Epithelial cell of prostate (primary cell): ENCODE data around the gene CAPN12.
A peak's percentile ranks its signal among the peaks of the same experiment; 100 is the strongest.
"Not testable (repeated sequence)": the region's sequence is repeated elsewhere in the genome, so short reads cannot be mapped to it uniquely, and the experiment has no call there.

ENCODE experiments used
- DNase-seq: peaks from one replicate; pipeline ENCODE4 v3.0.0-alpha.2; 2011; ENCODE audit warnings: low read depth, low spot score
- H3K27ac ChIP-seq: fragments of 450-650 bp; 2 replicates; pipeline ENCODE4 v1.5.1; 2017; ENCODE audit warnings: mild to moderate bottlenecking

The CAPN12 gene

GRCh38 chr19:38744298-38744681 is at the start of gene CAPN12:
CAPN12 (minus strand) TSS chr19:38744474; CDS start chr19:38744165, 309 bp downstream.
- DNase-seq: no peak
- H3K27ac ChIP-seq: no peak within 1 kb of the TSS

DNA sequence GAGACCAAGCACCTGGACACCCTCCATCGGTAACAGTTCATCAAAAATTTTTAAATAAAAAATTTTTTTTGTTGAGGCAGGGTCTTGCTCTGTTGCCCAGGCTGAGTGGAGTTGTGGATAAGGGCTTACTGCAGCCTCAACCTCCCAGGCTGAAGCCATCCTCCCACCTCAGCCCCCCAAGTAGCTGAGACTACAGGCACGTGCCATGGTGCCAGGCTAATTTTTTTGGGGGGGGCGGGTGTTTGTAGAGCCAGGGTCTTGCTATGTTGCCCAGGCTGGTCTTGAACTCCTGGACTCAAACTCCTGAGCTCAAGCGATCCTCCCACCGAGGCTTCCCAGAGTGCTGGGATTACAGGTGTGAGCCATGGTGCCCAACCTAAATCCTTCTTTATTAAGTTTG is 49.4 kb upstream of the CAPN12 start:
- H3K27ac ChIP-seq: peak overlapping the region; percentile 97
- no peak for DNase-seq

GRCh38 chr19:38793177-38793576 is 48.9 kb upstream of the CAPN12 start:
- peak overlapping the region; percentile 97 for H3K27ac ChIP-seq
- peak; percentile 51 for DNase-seq

DNA sequence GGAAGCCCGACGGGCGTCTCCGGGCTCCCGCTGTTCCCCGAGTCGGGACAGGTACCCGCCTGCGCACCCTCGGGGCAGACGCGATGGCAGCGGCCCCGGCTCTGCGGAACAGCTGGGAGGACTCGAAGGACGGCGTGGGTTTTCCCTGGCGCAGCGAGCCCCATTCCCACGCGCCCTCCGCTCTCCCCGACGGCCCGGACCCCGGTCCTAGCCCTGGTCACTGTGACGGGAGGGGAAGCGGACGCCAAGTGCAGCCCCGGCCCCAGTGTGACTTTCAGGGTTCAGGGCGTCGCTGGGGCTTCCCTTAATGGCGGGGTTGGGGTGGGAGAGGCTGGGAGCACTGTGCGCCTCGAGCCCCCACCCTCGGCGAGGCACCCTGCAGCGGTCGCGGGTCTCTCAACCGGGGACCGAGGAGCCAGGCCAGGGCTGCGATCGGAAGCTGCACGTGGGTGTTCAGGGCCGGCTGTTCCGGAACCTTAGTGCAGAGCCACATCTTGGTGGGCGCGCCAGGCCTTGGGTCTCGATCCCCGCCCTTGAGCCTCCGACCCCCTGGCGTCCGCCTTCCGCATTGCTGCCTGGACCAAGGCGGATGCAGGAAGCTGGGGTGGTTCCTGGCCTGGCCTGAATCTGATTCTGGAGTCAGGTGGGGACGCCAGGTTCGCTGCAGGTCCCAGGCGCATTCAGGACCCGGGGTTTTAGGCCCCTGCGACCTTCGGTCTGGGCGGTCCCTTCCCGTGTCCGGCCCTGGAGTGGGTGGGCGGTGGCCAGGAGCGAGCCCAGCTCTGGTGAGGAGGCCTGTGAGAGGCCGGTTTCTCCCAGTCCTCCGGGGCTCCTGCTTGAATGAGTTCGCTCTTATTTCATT is 48.2 kb upstream of the CAPN12 start:
- DNase-seq: no peak
- peak overlapping the region; percentile 97 for H3K27ac ChIP-seq

GRCh38 chr19:38791451-38792064 is 47.3 kb upstream of the CAPN12 start:
- DNase-seq, H3K27ac ChIP-seq: not testable (repeated sequence)

- not testable (repeated sequence) for DNase-seq
Observed at GRCh38 chr19:38790507-38791403, 46.5 kb upstream of the CAPN12 start.

DNA sequence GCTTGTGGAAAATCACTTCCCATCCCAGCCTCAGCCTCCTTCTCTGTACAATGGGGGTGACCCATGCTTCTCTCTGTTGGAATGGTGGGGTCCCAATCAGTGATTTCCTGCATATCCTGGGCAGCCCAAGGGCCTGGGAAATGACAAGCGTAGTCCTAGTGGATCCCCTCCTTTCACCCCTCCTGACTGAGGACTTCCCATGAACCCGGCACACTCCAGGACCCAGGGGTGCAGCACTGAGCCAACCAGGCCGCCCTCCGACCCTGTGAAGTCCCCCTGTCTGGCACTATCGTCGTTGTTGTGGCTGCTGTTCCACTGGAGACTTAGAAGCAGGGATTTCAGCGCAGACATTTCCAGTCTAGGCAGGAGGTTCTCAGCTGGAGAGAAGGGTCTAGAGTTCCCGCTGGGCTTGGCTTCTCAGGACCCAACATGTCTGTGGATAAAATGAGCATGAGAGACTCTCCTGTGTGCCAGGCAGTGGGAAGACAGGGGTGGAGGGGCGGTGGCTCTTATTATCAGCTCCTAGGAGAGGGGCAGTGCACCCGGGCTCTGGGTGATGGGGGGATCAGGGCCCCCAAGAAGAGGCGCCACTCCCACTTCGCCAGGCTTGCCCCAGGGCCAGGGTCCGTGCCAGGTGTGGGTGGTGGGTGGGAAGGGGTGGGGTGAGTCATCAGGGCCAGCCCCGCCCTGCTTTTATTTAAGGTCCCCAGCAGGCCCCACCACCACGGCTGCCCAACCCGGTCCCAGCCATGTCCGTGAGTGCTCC is 44.4 kb upstream of the CAPN12 start, which contains the start of gene LGALS7B:
LGALS7B (plus strand) TSS at position 723 of the 766 bp plus-strand sequence; CDS start at position 750, 27 bp downstream.
- no peak for DNase-seq
- H3K27ac ChIP-seq: peak within 1 kb of the TSS; percentile 26

More at GRCh38 chr19:38790507-38791403, 46.5 kb upstream of the CAPN12 start:
- H3K27ac ChIP-seq: not testable (repeated sequence)

DNA sequence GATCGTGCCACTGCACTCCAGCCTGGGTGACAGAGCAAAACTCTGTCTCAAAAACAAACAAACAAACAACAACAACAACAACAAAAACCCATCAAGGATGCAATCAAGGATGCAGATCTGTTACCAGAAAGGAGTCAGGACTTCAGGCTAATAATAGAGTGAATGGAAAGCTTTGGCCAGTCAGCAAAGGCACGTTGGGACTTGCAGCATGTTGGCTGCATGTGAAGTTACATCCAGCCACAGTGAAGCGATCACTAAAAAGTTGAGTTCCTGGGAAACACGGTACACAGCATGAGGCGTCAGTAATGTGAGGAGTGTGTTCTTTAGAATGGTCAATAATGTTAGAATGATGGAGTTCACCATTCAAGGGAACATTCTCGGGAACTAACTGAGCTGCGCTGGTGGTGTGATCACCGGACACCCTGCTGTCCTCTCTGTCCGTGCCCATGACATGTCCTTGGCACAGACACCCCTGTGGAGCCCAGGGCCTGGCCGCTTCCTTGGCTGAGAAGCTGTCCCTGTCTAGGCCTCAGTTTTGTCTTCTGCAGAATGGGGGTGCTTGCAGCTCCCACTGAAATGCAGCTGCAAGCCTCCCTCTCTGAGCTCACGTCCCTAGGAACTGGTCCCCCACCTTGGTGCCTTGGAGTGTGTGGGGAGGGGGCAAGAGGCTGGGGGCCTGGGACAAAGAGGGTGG is 42.4 kb upstream of the CAPN12 start:
- DNase-seq: peak; percentile 27
- peak overlapping the region; percentile 22 for H3K27ac ChIP-seq

DNA sequence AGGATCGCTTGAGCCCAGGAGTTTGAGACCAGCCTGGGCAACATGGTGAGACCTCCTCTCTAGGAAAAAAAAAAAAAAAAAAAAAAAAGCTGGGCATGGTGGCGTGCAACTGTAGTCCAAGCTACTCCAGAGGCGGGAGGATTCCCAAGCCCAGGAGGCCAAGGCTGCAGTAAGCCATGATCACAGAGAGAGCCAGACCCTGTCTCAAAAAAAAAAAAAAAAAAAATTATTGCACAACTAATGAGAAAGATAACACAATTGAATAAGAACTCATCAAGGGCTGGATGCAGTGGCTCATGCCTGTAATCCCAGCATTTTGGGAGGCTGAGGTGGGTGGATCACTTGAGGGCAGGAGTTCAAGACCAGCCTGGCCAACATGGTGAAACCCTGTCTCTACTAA is 41.8 kb upstream of the CAPN12 start:
- DNase-seq, H3K27ac ChIP-seq: not testable (repeated sequence)

- no peak for DNase-seq
- H3K27ac ChIP-seq: no peak overlapping the region
Observed at GRCh38 chr19:38785187-38785699, 41.0 kb upstream of the CAPN12 start.

DNA sequence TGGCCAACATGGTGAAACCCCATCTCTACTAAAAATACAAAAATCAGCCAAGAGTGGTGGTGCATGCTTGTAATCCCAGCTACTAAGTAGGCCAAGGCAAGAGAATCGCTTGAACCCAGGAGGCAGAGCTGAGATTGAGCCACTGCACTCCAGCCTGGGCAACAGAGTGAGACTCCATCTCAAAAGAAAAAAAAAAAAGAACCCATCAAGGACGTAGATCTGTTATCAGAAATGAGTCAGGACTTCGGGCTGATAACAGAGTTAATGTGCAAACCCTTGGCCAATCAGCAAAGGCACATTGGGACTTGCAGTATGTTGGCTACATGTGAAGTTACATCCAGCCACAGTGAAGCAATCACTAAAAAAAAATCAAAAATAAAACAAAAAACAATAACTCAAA is 40.0 kb upstream of the CAPN12 start:
- DNase-seq: no peak
- H3K27ac ChIP-seq: no peak overlapping the region

DNA sequence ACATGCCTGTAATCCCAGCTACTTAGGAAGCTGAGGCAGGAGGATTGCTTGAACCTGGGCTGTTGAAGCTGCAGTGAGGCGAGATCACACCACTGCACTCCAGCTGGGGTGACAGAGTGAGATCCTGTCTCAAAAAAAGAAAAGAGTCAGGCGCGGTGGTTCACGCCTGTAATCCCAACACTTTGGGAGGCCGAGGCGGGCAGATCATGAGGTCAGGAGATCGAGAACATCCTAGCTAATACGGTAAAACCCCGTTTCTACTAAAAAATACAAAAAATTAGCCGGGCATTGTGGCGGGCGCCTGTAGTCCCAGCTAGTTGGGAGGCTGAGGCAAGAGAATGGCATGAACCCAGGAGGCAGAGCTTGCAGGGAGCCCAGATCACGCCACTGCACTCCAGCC is 37.9 kb upstream of the CAPN12 start:
- not testable (repeated sequence) for DNase-seq, H3K27ac ChIP-seq

GRCh38 chr19:38781058-38781457 is 36.8 kb upstream of the CAPN12 start:
- DNase-seq: no peak
- no peak overlapping the region for H3K27ac ChIP-seq

DNA sequence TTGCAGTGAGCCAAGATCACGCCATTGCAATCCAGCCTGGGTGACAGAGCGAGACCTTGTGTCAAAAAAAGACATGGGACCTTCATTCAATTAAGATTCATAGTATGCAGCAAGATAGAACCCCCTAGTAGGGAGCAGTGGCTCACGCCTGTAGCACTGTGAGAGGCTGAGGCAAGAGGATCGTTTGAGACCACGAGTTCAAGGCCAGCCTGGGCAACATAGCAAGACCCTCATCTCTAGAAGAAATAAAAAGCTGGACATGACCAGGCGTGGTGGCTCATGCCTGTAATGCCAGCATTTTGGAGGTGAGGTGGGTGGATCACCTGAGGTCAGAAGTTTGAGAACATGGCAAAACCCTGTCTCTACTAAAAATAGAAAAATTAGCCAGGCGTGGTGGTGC is 36.2 kb upstream of the CAPN12 start:
- DNase-seq: no peak
- no peak overlapping the region for H3K27ac ChIP-seq

DNA sequence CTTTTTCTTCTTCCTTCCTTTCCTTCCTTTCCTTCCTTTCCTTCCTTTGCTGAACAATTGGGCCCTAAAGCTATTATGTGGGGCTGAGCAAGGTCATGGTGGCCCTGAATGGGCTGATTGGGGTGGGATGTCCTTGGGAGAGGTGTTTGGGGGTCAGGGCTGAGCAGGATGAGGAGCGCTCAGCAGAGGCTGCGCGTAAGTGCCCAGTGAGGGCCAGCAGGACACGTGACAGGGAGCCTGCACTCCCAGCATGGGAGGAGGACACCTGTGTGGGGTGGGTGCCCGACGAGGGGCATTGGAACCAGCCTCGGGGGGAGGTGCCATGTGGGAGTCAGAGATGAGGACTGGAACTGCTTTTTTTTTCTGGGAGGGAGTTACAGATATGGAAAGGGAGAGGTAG is 34.5 kb upstream of the CAPN12 start:
- no peak overlapping the region for H3K27ac ChIP-seq
- no peak for DNase-seq

DNA sequence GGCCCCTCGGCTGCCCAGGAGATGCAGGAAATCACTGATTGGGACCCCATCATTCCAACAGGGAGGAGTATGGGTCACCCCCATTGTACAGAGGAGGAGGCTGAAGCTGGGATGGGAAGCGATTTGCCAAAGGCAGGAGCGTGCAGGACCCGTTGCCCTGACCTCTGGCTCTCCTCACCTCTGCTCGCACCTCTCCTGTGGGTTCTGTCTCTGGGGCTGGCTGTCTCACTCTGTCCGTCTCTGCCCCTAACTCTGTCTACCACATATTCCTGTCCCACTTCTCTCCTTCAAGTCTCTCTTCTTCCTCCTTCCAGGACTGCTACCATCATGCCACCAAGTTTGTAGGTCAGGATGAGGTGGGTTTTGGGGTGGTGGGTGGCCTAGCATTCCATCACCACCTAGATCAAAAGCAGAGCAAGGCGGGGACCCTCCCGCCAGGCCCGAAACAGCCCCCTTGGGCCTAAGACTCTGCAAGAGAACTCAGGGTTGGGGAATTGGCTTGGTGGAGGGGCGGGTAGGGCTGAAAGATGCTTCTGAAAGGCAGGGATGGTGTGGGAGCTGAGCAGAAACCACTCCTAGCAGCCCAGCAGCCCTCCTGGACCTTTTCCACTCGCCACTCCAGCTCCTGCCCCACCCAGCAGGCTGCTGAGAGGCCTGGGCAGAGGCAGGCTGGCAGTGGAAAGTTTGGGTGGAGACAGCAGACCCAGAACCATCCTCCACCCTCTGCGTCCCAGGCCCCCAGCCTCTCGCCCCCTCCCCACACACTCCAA is 30.1 kb upstream of the CAPN12 start:
- no peak for DNase-seq

DNA sequence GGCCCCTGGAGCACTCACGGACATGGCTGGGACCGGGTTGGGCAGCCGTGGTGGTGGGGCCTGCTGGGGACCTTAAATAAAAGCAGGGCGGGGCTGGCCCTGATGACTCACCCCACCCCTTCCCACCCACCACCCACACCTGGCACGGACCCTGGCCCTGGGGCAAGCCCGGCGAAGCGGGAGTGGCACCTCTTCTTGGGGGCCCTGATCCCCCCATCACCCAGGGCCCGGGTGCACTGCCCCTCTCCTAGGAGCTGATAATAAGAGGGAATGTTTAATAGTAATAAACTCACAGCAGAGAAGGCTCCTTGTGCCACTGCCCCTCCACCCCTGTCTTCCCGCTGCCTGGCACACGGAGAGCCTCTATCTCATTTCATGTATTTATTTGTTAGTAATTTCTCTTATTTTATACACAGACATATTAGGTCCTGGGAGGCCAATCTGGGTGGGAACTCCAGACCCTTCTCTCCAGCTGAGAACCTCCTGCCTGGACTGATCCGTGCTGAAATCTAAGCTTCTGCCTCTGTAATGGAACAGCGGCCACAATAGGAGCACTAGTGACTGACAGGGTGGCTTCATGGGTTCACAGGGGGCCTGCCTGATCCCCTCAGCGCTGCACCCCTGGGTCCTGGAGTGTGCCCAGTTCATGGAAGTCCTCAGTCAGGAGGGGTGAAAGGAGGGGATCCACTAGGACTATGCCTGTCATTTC is 29.3 kb upstream of the CAPN12 start, which contains the start of gene LGALS7:
LGALS7 (minus strand) TSS at position 49 of the 709 bp plus-strand sequence; CDS start at position 24, 25 bp downstream.
- no peak within 1 kb of the TSS for H3K27ac ChIP-seq

More for the DNA sequence above, 30.1 kb upstream of the CAPN12 start:
- peak overlapping the region; percentile 66 for H3K27ac ChIP-seq

More for the DNA sequence above, 29.3 kb upstream of the CAPN12 start, which contains the start of gene LGALS7:
- DNase-seq: no peak
